OCI-LY3 (cell line): ENCODE measurements around the gene GSK3B.
"Not testable (repeated sequence)": the region's sequence is repeated elsewhere in the genome, so short reads cannot be mapped to it uniquely, and the experiment has no call there.

ENCODE experiments used
- H2AFZ ChIP-seq: fragments of 200-600, 300-600 bp; shearing (Covaris generic); 2 replicates; pipeline ENCODE4 v1.6.0; 2014; ENCODE audit warnings: antibody characterized with exemption, low read depth, low read length
- H3K27ac ChIP-seq: fragments of 200-600, 300-600 bp; sonication (generic); 2 replicates; pipeline ENCODE4 v1.5.1; 2014; ENCODE audit warnings: mild to moderate bottlenecking, low read length, moderate library complexity, mixed read lengths
- H3K27me3 ChIP-seq: fragments of 200-600, 300-600 bp; sonication (generic); 2 replicates; pipeline ENCODE4 v1.6.1; 2014; ENCODE audit warnings: low read depth, low read length, mixed read lengths
- H3K36me3 ChIP-seq: fragments of 200-600, 300-600 bp; sonication (generic); replicated peaks from 2 replicates; pipeline ENCODE3; 2014; ENCODE audit warnings: low read depth, low read length, mixed read lengths
- H3K4me1 ChIP-seq: fragments of 300-600, 200-600 bp; sonication (generic); 2 replicates; pipeline ENCODE4 v1.6.1; 2014; ENCODE audit warnings: low read length, mixed read lengths
- H3K4me2 ChIP-seq: fragments of 200-600, 300-600 bp; sonication (generic); 2 replicates; pipeline ENCODE4 v1.6.1; 2014; ENCODE audit warnings: low read length, mixed read lengths
- H3K4me3 ChIP-seq: fragments of 300-600, 200-600 bp; sonication (generic); 2 replicates; pipeline ENCODE4 v1.5.1; 2014; ENCODE audit warnings: antibody characterized with exemption, mild to moderate bottlenecking, low read length, moderate library complexity
- H3K79me2 ChIP-seq: fragments of 300-600, 200-600 bp; shearing (Covaris generic); 2 replicates; pipeline ENCODE4 v1.6.1; 2014; ENCODE audit warnings: mild to moderate bottlenecking, low read length, mixed read lengths
- H3K9ac ChIP-seq: fragments of 300-600, 200-600 bp; shearing (Covaris generic); 2 replicates; pipeline ENCODE4 v1.6.0; 2014; ENCODE audit warnings: mild to moderate bottlenecking, low read length, moderate library complexity
- H3K9me3 ChIP-seq: fragments of 200-600, 300-600 bp; shearing (Covaris generic); 2 replicates; pipeline ENCODE4 v1.6.1; 2014; ENCODE audit warnings: low read length, mixed read lengths; ENCODE audit not compliant: insufficient read depth
- H4K20me1 ChIP-seq: fragments of 200-600, 300-600 bp; sonication (generic); 2 replicates; pipeline ENCODE4 v1.6.1; 2016; ENCODE audit warnings: low read length, mixed read lengths; ENCODE audit not compliant: insufficient read depth
- CTCF ChIP-seq: fragments of 200-600, 300-600 bp; sonication (generic); IDR thresholded peaks from 2 replicates; pipeline ENCODE4 v1.5.1; 2014; ENCODE audit warnings: antibody characterized with exemption, low read length, low read depth
- EZH2phosphoT487 ChIP-seq: fragments of 200-600 bp; shearing (Covaris generic); IDR thresholded peaks from 2 replicates; pipeline ENCODE4 v1.6.1; 2018; ENCODE audit warnings: antibody characterized with exemption, mixed run types, low read depth

Gene GSK3B

GRCh38 chr3:119990888-119991287 is 103.4 kb downstream of the GSK3B start:
- Histone ChIP-seq H3K27ac (no peak overlapping the region), H3K9me3 (no peaks in the 10 kb centered on the region), H2AFZ (no peak overlapping the region), H4K20me1 (peaks cover 23% of the 10 kb centered on the region), H3K4me1 (peaks cover 3% of the 10 kb centered on the region; the same call in 1 of the 2 replicates), H3K79me2 (peaks cover 33% of the 10 kb centered on the region), H3K36me3 (no peaks in the 10 kb centered on the region), H3K4me2 (no peak overlapping the region), H3K4me3 (no peak overlapping the region), H3K9ac (no peak overlapping the region), H3K27me3 (no peaks in the 10 kb centered on the region)
- TF ChIP-seq EZH2phosphoT487 (no peak), CTCF (no peak)

GRCh38 chr3:119989981-119990655 is 104.1 kb downstream of the GSK3B start:
- H3K27ac ChIP-seq: no peak overlapping the region
- H3K4me3 ChIP-seq: no peak overlapping the region
- peaks cover 23% of the 10 kb centered on the region for H4K20me1 ChIP-seq
- TF ChIP-seq CTCF (no peak), EZH2phosphoT487 (no peak)
- no peak overlapping the region for H3K9ac ChIP-seq
- no peaks in the 10 kb centered on the region for H3K27me3 ChIP-seq
- no peaks in the 10 kb centered on the region for H3K9me3 ChIP-seq
- peaks cover 38% of the 10 kb centered on the region for H3K79me2 ChIP-seq
- no peak overlapping the region for H3K4me2 ChIP-seq
- peaks cover 5% of the 10 kb centered on the region; the same call in 1 of the 2 replicates for H3K4me1 ChIP-seq
- H3K36me3 ChIP-seq: no peaks in the 10 kb centered on the region
- H2AFZ ChIP-seq: no peak overlapping the region

- Histone ChIP-seq H3K79me2 (peaks cover 48% of the 10 kb centered on the region), H4K20me1 (peaks cover 25% of the 10 kb centered on the region), H3K4me1 (peaks cover 12% of the 10 kb centered on the region)
- H3K4me3 ChIP-seq, H3K9ac ChIP-seq, H3K4me2 ChIP-seq, H2AFZ ChIP-seq, H3K36me3 ChIP-seq, H3K27me3 ChIP-seq, H3K9me3 ChIP-seq, H3K27ac ChIP-seq: not testable (repeated sequence)
These were observed 107.4 kb downstream of the GSK3B start for GRCh38 chr3:119986812-119987211.

GRCh38 chr3:119981386-119981785 is 112.9 kb downstream of the GSK3B start:
- H3K9ac ChIP-seq: no peak overlapping the region
- H3K4me3 ChIP-seq: no peak overlapping the region
- H3K4me2 ChIP-seq: no peak overlapping the region
- H3K4me1 ChIP-seq: peaks cover 9% of the 10 kb centered on the region
- peaks cover 27% of the 10 kb centered on the region for H3K79me2 ChIP-seq
- no peaks in the 10 kb centered on the region for H3K36me3 ChIP-seq
- no peak overlapping the region for H3K27ac ChIP-seq
- H2AFZ ChIP-seq: no peak overlapping the region
- H4K20me1 ChIP-seq: peaks cover 7% of the 10 kb centered on the region; the same call in 1 of the 2 replicates
- no peaks in the 10 kb centered on the region for H3K27me3 ChIP-seq
- TF ChIP-seq CTCF: no peak
- TF ChIP-seq EZH2phosphoT487: no peak
- no peaks in the 10 kb centered on the region for H3K9me3 ChIP-seq
